Liver (tissue), 3 donors: ENCODE results near the gene YLPM1.

Source experiments
- EGR1 ChIP-seq, 2 donors: IDR thresholded peaks; 2 replicates each; pipeline ENCODE4 v1.6.1; 2016 to 2018; ENCODE audit warnings: antibody characterized with exemption in 2 of 2, low read depth in 2 of 2
- GABPA ChIP-seq, 2 donors: IDR thresholded peaks in 1 of 2; conservative IDR thresholded peaks in 1 of 2; 2 replicates each; pipeline ENCODE4 v1.6.1; 2016; ENCODE audit warnings: antibody characterized with exemption in 2 of 2, mild to moderate bottlenecking in 1 of 2, moderate library complexity in 1 of 2
- RAD21 ChIP-seq, 2 donors: IDR thresholded peaks; 2 replicates each; pipeline ENCODE4 v1.6.1; 2016; ENCODE audit warnings: antibody characterized with exemption in 2 of 2, mild to moderate bottlenecking in 2 of 2
- REST ChIP-seq: IDR thresholded peaks from 2 replicates; pipeline ENCODE4 v1.6.1; 2016; ENCODE audit warnings: antibody characterized with exemption, mild to moderate bottlenecking
- RXRA ChIP-seq, 2 donors: IDR thresholded peaks; 2 replicates each; pipeline ENCODE4 v1.6.1; 2017 to 2018; ENCODE audit warnings: antibody characterized with exemption in 2 of 2, mild to moderate bottlenecking in 1 of 2
- SP1 ChIP-seq: IDR thresholded peaks from 2 replicates; pipeline ENCODE4 v1.6.1; 2018; ENCODE audit warnings: antibody characterized with exemption, mild to moderate bottlenecking
- TAF1 ChIP-seq: conservative IDR thresholded peaks from 2 replicates; pipeline ENCODE4 v1.6.1; 2016; ENCODE audit warnings: antibody characterized with exemption, mild to moderate bottlenecking
- YY1 ChIP-seq: IDR thresholded peaks from 2 replicates; pipeline ENCODE4 v1.6.1; 2016; ENCODE audit warnings: antibody characterized with exemption, mild to moderate bottlenecking
- ZBTB33 ChIP-seq: IDR thresholded peaks from 2 replicates; pipeline ENCODE4 v1.6.1; 2016; ENCODE audit warnings: antibody characterized with exemption
- TF ChIP-seq, protein P1 (sequence below): fragments of 150-350 bp; IDR thresholded peaks from 2 replicates; pipeline ENCODE4 v1.5.1; 2017; ENCODE audit warnings: improper control_type of control experiment, low read depth, low read length; ENCODE audit not compliant: missing input control
- TF ChIP-seq, protein P2 (sequence below): IDR thresholded peaks from 2 replicates; pipeline ENCODE4 v1.6.1; 2016; ENCODE audit warnings: antibody characterized with exemption
- donor health status: healthy.
- donor health status: healthy.

GRCh38 chr14:74882103-74882920 is 119.2 kb downstream of the YLPM1 start:
- TF ChIP-seq YY1 (no peak), GABPA (IDR thresholded peaks at IDR 0.05 in 1 of 2, conservative IDR thresholded peaks at IDR 0.05 in 1 of 2) (no peak), TAF1 (no peak), RAD21 (IDR thresholded peaks at IDR 0.05) (no peak), RXRA (IDR thresholded peaks at IDR 0.05) (no peak), EGR1 (IDR thresholded peaks at IDR 0.05; ENCODE audit: low read depth in 2 of 2) (no peak), SP1 (no peak), REST (no peak), ZBTB33 (no peak)
- TF ChIP-seq, protein P1, sequence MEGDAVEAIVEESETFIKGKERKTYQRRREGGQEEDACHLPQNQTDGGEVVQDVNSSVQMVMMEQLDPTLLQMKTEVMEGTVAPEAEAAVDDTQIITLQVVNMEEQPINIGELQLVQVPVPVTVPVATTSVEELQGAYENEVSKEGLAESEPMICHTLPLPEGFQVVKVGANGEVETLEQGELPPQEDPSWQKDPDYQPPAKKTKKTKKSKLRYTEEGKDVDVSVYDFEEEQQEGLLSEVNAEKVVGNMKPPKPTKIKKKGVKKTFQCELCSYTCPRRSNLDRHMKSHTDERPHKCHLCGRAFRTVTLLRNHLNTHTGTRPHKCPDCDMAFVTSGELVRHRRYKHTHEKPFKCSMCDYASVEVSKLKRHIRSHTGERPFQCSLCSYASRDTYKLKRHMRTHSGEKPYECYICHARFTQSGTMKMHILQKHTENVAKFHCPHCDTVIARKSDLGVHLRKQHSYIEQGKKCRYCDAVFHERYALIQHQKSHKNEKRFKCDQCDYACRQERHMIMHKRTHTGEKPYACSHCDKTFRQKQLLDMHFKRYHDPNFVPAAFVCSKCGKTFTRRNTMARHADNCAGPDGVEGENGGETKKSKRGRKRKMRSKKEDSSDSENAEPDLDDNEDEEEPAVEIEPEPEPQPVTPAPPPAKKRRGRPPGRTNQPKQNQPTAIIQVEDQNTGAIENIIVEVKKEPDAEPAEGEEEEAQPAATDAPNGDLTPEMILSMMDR, result no peak
- TF ChIP-seq, protein P2, sequence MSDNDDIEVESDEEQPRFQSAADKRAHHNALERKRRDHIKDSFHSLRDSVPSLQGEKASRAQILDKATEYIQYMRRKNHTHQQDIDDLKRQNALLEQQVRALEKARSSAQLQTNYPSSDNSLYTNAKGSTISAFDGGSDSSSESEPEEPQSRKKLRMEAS, result no peak
